ENCODE data around the gene MYPOP. TPM values are rescaled to one million over a fixed set of nuclear protein-coding genes. Genes with fewer than 3 reads are reported as not detected.

Gene MYPOP
- total RNA-seq, 1 experiment from 2014 or later, result 13.6 TPM

DNA sequence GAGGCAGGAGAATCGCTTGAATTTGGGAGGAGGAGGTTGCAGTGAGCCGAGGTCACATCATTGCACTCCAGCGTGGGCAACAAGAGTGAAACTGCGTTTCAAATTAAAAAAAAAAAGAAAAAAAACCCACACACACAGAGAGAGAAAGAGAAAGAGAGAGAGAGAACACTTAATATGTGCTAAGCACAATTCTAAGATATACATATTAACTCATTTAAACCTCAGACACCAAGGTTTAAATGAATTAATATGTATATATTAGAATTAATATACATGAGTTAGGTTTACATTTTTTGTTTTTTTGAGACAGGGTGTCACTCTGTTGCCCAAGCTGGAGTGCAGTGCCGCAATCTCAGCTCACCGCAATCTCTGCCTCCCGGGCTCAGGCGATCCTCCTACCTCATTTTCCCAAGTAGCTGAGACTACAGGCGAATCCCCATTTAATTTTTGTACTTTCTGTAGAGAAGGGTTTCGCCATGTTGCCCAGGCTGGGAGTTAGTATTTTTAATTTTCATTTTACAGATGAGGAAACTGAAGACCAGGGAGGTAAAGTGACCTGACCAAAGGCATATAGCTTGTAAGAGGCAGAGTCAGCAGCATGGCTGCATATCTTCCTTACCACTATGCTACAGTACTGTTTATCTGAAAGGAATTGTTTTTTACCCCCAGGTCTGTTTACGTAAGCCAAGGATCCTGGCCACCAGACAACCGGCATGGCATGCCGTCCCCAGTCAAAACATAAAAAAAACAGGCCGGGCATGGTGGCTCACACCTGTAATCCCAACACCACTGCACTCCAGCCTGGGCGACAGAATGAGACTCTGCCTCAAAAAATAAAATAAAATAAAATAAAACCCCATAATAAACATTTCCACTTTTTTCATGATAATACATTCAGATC, 41.8 kb downstream of the MYPOP start:
- peaks cover 19% of the 10 kb centered on the region; the same call in 1 of the 2 replicates for H3F3A ChIP-seq (ENCODE audit: insufficient read depth, low read depth)
- DNase-seq, result no peak
- TF ChIP-seq, protein P1, sequence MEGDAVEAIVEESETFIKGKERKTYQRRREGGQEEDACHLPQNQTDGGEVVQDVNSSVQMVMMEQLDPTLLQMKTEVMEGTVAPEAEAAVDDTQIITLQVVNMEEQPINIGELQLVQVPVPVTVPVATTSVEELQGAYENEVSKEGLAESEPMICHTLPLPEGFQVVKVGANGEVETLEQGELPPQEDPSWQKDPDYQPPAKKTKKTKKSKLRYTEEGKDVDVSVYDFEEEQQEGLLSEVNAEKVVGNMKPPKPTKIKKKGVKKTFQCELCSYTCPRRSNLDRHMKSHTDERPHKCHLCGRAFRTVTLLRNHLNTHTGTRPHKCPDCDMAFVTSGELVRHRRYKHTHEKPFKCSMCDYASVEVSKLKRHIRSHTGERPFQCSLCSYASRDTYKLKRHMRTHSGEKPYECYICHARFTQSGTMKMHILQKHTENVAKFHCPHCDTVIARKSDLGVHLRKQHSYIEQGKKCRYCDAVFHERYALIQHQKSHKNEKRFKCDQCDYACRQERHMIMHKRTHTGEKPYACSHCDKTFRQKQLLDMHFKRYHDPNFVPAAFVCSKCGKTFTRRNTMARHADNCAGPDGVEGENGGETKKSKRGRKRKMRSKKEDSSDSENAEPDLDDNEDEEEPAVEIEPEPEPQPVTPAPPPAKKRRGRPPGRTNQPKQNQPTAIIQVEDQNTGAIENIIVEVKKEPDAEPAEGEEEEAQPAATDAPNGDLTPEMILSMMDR (conservative IDR thresholded peaks at IDR 0.05), result no peak
- no peak for TF ChIP-seq EZH2 (IDR thresholded peaks at IDR 0.05; ENCODE audit: low read depth)
- no peak overlapping the region for H3K27ac ChIP-seq
- no peaks in the 10 kb centered on the region for H3K9me3 ChIP-seq (ENCODE audit: insufficient read depth, low read depth)
- CTCF ChIA-PET, result no interaction called here
- no peak overlapping the region for H3K4me3 ChIP-seq
- POLR2A ChIA-PET (ENCODE audit: unreplicated experiment), result no interaction called here
- peaks cover 14% of the 10 kb centered on the region; the same call in 1 of the 2 replicates for H3K36me3 ChIP-seq (ENCODE audit: low read depth)
- peaks cover 15% of the 10 kb centered on the region for H3K4me1 ChIP-seq (replicated peaks; ENCODE audit: insufficient read depth)
- intact Hi-C loops (cut with micrococcal nuclease; ENCODE audit: unreplicated experiment), result loop anchor here (10.0 kb wide), 2 partner anchors 214 to 404 kb away; no protein-coding TSS in a partner anchor
- H4K20me1 ChIP-seq (ENCODE audit: insufficient read depth), result peaks cover 8% of the 10 kb centered on the region; the same call in 1 of the 2 replicates
- no TSS peak for BruUV-seq (replicated peaks)
- peaks cover 55% of the 10 kb centered on the region for H3K79me2 ChIP-seq (ENCODE audit: low read depth)
- peaks cover 20% of the 10 kb centered on the region for H3K27me3 ChIP-seq (ENCODE audit: insufficient read depth, low read depth)
- no peak overlapping the region for H2AFZ ChIP-seq
- H3K9me2 ChIP-seq (ENCODE audit: insufficient read depth), result no peaks in the 10 kb centered on the region
- H3K4me2 ChIP-seq, result peak overlapping the region; percentile 81

DNA sequence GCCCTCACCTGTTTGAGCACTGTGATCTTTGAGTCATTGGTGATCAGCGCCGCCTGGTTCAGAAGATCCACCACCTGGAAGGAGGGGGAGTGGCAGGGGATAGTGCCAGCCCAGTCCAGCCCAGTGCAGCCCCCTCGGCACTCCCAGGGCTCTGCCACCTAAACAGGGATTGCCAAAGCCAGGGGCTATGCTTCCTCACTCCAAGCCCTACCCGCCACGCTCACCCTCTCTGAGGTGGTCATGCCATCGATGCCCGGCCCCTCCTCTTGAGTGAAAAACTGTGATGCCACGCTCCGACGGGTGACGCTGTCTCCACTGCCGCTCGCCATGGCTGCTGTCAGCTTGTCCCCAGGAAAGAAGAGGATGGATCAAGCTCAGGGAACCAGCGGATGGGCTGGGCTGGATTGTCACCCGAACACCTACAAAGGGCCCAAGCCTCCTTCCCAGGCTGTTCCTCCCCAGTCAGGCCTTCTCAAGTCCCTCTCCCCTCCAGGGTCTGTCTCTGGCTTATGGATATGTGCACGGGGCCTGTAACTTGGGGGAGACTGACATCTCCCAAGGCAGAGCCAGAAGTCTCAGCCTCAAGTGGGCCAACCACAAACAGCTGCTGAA, 48.1 kb downstream of the MYPOP start:
- no peaks in the 10 kb centered on the region for H3K9me2 ChIP-seq (ENCODE audit: insufficient read depth)
- no TSS peak for BruUV-seq (replicated peaks)
- peaks cover 28% of the 10 kb centered on the region for H3K79me2 ChIP-seq (ENCODE audit: low read depth)
- H2AFZ ChIP-seq, result no peak overlapping the region
- peaks cover 39% of the 10 kb centered on the region for H3K36me3 ChIP-seq (ENCODE audit: low read depth)
- no peak overlapping the region for H3K4me2 ChIP-seq
- ChIA-PET CTCF (no interaction called here), POLR2A (ENCODE audit: unreplicated experiment) (interaction anchor here (0.6 kb wide), 1 partner anchor 124 kb away, joined by 4 read pairs; no protein-coding TSS in a partner anchor)
- no peak overlapping the region for H3K27ac ChIP-seq
- TF ChIP-seq EZH2 (IDR thresholded peaks at IDR 0.05; ENCODE audit: low read depth), result no peak
- TF ChIP-seq, protein P1 (conservative IDR thresholded peaks at IDR 0.05), result no peak
- peaks cover 18% of the 10 kb centered on the region; the same call in 1 of the 2 replicates for H4K20me1 ChIP-seq (ENCODE audit: insufficient read depth)
- intact Hi-C loops (cut with micrococcal nuclease; ENCODE audit: unreplicated experiment), result no loop called here
- peak in 1 of 2 experiments; percentile 10 for DNase-seq
- H3K4me3 ChIP-seq, result no peak overlapping the region
- H3K27me3 ChIP-seq (ENCODE audit: insufficient read depth, low read depth), result no peaks in the 10 kb centered on the region
- H3K9me3 ChIP-seq (ENCODE audit: insufficient read depth, low read depth), result no peaks in the 10 kb centered on the region
- no peaks in the 10 kb centered on the region for H3K4me1 ChIP-seq (replicated peaks; ENCODE audit: insufficient read depth)
- H3F3A ChIP-seq (ENCODE audit: insufficient read depth, low read depth), result peaks cover 11% of the 10 kb centered on the region

DNA sequence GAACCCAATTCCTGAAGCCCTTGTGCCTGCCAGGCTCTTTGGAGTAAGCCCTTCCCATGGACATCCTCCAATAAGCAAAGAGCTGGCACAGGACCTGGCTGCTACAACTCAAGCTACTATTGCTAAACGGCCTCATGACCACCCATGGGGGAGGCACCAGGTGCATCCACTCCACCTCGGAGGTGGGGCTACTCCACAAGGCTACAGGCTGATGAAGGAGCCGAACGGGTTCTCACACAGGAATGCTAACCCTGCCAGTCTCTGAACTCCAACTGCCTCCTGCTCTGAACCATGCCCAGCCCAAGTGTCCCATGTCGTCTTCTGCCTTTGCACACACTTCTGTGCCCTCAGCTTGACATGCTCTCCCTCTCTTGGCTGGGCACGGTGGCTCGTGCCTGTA, 49.4 kb downstream of the MYPOP start:
- no peak overlapping the region for H2AFZ ChIP-seq
- H3K79me2 ChIP-seq (ENCODE audit: low read depth), result peaks cover 16% of the 10 kb centered on the region; the same call in 1 of the 2 replicates
- DNase-seq, result peak; percentile 9 to 32
- H4K20me1 ChIP-seq (ENCODE audit: insufficient read depth), result 0 out of 2 replicates have a peak, but pooled peaks cover 21% of the 10 kb centered on the region
- TF ChIP-seq, protein P1 (conservative IDR thresholded peaks at IDR 0.05), result no peak
- TF ChIP-seq EZH2 (IDR thresholded peaks at IDR 0.05; ENCODE audit: low read depth), result no peak
- ChIA-PET CTCF (no interaction called here), POLR2A (ENCODE audit: unreplicated experiment) (interaction anchor here (0.6 kb wide), 1 partner anchor 215 kb away, joined by 7 read pairs; no protein-coding TSS in a partner anchor)
- no peaks in the 10 kb centered on the region for H3K27me3 ChIP-seq (ENCODE audit: insufficient read depth, low read depth)
- peaks cover 19% of the 10 kb centered on the region for H3F3A ChIP-seq (ENCODE audit: insufficient read depth, low read depth)
- no peak overlapping the region for H3K4me2 ChIP-seq
- intact Hi-C loops (cut with micrococcal nuclease; ENCODE audit: unreplicated experiment), result no loop called here
- no TSS peak for BruUV-seq (replicated peaks)
- H3K4me1 ChIP-seq (replicated peaks; ENCODE audit: insufficient read depth), result no peaks in the 10 kb centered on the region
- H3K9me2 ChIP-seq (ENCODE audit: insufficient read depth), result no peaks in the 10 kb centered on the region
- no peaks in the 10 kb centered on the region for H3K9me3 ChIP-seq (ENCODE audit: insufficient read depth, low read depth)
- peaks cover 45% of the 10 kb centered on the region for H3K36me3 ChIP-seq (ENCODE audit: low read depth)
- no peak overlapping the region for H3K27ac ChIP-seq
- H3K4me3 ChIP-seq, result no peak overlapping the region
